Breast epithelium (tissue), 3 donors: ENCODE data around the gene TMSB4X.

Experiments used
- POLR2AphosphoS5 ChIP-seq, 3 donors: sonication (generic); formaldehyde crosslinking; IDR thresholded peaks; one replicate each; pipeline ENCODE4 v1.6.1; 2017; ENCODE audit warnings: antibody characterized with exemption in 3 of 3
- TF ChIP-seq, protein P1 (sequence below), 3 donors: fragments of 450-650 bp; IDR thresholded peaks; one replicate each; pipeline ENCODE4 v1.5.1; 2016 to 2017; ENCODE audit warnings: antibody characterized with exemption in 3 of 3, mild to moderate bottlenecking in 3 of 3, moderate library complexity in 3 of 3

DNA sequence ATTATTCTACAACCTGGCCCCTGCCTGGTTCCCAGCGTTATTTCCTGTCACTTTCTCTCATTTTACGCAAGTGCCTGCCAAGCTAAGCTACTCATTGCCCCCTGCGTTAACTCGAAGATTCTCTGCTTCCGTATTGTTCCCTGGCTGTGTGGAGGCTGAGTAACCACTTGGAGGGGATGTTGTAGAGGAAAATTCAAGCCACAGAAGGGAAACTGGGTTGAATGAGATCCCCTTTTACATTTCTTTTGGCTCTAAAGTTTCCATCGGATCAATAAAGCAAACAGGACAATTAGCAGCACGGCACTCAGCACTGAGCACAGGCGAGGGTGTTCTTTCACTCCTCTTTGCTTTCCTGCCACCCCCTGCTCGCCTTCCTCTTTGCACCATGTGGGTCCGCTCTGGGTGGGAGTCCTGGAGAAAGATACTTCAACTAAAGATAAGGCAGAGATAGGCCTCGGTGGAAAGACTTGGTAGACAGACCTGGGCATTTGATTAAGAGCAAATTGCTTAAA is 4.2 kb upstream of the TMSB4X start:
- TF ChIP-seq, protein P1, sequence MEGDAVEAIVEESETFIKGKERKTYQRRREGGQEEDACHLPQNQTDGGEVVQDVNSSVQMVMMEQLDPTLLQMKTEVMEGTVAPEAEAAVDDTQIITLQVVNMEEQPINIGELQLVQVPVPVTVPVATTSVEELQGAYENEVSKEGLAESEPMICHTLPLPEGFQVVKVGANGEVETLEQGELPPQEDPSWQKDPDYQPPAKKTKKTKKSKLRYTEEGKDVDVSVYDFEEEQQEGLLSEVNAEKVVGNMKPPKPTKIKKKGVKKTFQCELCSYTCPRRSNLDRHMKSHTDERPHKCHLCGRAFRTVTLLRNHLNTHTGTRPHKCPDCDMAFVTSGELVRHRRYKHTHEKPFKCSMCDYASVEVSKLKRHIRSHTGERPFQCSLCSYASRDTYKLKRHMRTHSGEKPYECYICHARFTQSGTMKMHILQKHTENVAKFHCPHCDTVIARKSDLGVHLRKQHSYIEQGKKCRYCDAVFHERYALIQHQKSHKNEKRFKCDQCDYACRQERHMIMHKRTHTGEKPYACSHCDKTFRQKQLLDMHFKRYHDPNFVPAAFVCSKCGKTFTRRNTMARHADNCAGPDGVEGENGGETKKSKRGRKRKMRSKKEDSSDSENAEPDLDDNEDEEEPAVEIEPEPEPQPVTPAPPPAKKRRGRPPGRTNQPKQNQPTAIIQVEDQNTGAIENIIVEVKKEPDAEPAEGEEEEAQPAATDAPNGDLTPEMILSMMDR (IDR thresholded peaks at IDR 0.05): peak in 2 of 3 donors; percentile 22 to 29
- peak in 1 of 3 donors; percentile 42 for TF ChIP-seq POLR2AphosphoS5 (IDR thresholded peaks at IDR 0.05)
